ENCODE measurements around the gene FOXN3. TPM values are rescaled to one million over a fixed set of nuclear protein-coding genes. Genes with fewer than 3 reads are reported as not detected.

FOXN3 gene
- polyA plus RNA-seq, 1 of the 3 experiments (the other 2 are of a cell fraction), result 9.8 TPM

DNA sequence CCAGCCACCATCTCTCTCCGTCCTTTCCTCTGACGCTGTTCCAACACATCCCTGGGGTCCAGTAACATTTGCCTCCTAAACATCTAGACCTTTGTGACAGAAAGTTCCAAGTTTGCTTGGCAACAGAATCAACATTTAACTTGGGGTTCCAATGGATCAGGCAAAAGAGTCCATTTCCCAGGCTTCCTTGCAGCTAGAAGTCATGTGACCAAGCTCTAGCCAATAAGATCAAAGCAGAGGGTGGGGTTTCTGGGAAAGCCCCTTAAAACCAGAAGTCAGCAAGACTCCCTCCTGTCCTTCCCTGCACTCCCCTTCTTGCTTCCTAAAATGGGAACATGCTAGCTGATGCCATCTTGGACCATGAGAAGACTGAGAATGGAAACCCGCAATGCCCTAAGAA is 14.7 kb downstream of the FOXN3 start:
- no peak for TF ChIP-seq MXI1 (IDR thresholded peaks at IDR 0.05; ENCODE audit: low read depth, low read length)
- TF ChIP-seq FOXM1 (IDR thresholded peaks at IDR 0.05; ENCODE audit: low read depth), result no peak
- TF ChIP-seq, protein P1, sequence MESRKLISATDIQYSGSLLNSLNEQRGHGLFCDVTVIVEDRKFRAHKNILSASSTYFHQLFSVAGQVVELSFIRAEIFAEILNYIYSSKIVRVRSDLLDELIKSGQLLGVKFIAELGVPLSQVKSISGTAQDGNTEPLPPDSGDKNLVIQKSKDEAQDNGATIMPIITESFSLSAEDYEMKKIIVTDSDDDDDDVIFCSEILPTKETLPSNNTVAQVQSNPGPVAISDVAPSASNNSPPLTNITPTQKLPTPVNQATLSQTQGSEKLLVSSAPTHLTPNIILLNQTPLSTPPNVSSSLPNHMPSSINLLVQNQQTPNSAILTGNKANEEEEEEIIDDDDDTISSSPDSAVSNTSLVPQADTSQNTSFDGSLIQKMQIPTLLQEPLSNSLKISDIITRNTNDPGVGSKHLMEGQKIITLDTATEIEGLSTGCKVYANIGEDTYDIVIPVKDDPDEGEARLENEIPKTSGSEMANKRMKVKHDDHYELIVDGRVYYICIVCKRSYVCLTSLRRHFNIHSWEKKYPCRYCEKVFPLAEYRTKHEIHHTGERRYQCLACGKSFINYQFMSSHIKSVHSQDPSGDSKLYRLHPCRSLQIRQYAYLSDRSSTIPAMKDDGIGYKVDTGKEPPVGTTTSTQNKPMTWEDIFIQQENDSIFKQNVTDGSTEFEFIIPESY (IDR thresholded peaks at IDR 0.05; ENCODE audit: borderline replicate concordance, low read depth), result no peak
- no peak for TF ChIP-seq RFX5 (IDR thresholded peaks at IDR 0.05; ENCODE audit: low read length)
- Histone ChIP-seq H3K9me3 (no peaks in the 10 kb centered on the region), H3K9ac (no peak overlapping the region), H4K20me1 (ENCODE audit: insufficient read depth) (0 out of 2 replicates have a peak, but pooled peaks cover 11% of the 10 kb centered on the region), H2AFZ (ENCODE audit: low read depth) (no peak overlapping the region), H3F3A (replicated peaks; ENCODE audit: insufficient read depth) (no peaks in the 10 kb centered on the region), H3K27me3 (ENCODE audit: insufficient read depth) (no peaks in the 10 kb centered on the region), H3K9me2 (no peaks in the 10 kb centered on the region), H3K4me3 (ENCODE audit: low read depth in 2 of 2, low read length in 1 of 2) (no peak overlapping the region), H3K79me2 (ENCODE audit: insufficient read depth) (peaks cover 37% of the 10 kb centered on the region; the same call in 1 of the 2 replicates), H3K36me3 (replicated peaks in 1 of 2; ENCODE audit: control insufficient read depth in 1 of 2, insufficient read depth in 2 of 2, low read length in 1 of 2) (no peaks in the 10 kb centered on the region), H3K27ac (ENCODE audit: low read depth in 2 of 2, low read length in 1 of 2) (no peak overlapping the region), H3K4me2 (no peak overlapping the region), H3K4me1 (ENCODE audit: control insufficient read depth in 1 of 2, insufficient read depth in 2 of 2, low read depth in 1 of 2, low read length in 1 of 2) (peaks cover 5 to 19% of the 10 kb centered on the region in 2 experiments; a peak in 3 of 4 replicates)
- no peak for DNase-seq
- ChIA-PET POLR2A (no interaction called here), CTCF (interaction anchor here (0.9 kb wide), 1 partner anchor 225 kb away, joined by 3 read pairs; no protein-coding TSS in a partner anchor)
- 92% methylated on average over 3 of the region's 3 CpGs for WGBS (ENCODE audit: low lambda C conversion rate)

DNA sequence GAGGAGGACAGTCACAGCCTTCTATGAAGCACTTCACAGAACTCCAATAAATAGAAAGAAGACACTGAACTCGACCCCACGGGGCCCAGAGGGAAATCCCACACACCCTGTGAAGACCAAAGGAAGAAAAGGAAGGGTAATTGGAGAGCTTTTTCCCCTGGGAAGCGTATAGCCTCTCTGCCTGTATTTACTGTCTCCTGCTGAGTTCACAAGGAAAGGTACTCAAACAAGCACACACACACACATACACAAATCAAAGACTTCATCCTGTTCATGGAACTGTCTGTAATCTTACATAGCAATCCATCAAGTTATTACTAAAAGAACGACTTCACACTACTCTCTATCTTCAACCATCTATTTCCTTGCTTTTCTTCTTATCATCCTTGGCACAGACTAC is 15.3 kb downstream of the FOXN3 start:
- no peak overlapping the region for H3K4me2 ChIP-seq
- TF ChIP-seq ELF1 (IDR thresholded peaks at IDR 0.05) (no peak), MEF2A (IDR thresholded peaks at IDR 0.05; ENCODE audit: borderline replicate concordance, low read depth) (no peak)
- H3K4me3 ChIP-seq (ENCODE audit: low read depth in 2 of 2, low read length in 1 of 2), result no peak overlapping the region
- no peaks in the 10 kb centered on the region for H3K9me3 ChIP-seq
- H3K79me2 ChIP-seq (ENCODE audit: insufficient read depth), result peaks cover 31% of the 10 kb centered on the region; the same call in 1 of the 2 replicates
- no peaks in the 10 kb centered on the region for H3K9me2 ChIP-seq
- peaks cover 5 to 17% of the 10 kb centered on the region in 2 experiments; a peak in 3 of 4 replicates for H3K4me1 ChIP-seq (ENCODE audit: control insufficient read depth in 1 of 2, insufficient read depth in 2 of 2, low read depth in 1 of 2, low read length in 1 of 2)
- 66% methylated on average over 4 of the region's 4 CpGs for WGBS (ENCODE audit: low lambda C conversion rate)
- ChIA-PET POLR2A (no interaction called here), CTCF (interaction anchor here (0.9 kb wide), 1 partner anchor 224 kb away, joined by 3 read pairs; no protein-coding TSS in a partner anchor)
- no peaks in the 10 kb centered on the region for H3K27me3 ChIP-seq (ENCODE audit: insufficient read depth)
- H3K36me3 ChIP-seq (replicated peaks in 1 of 2; ENCODE audit: control insufficient read depth in 1 of 2, insufficient read depth in 2 of 2, low read length in 1 of 2), result no peaks in the 10 kb centered on the region
- H3K27ac ChIP-seq (ENCODE audit: low read depth in 2 of 2, low read length in 1 of 2), result no peak overlapping the region
- H3K9ac ChIP-seq, result no peak overlapping the region
- 0 out of 2 replicates have a peak, but pooled peaks cover 8% of the 10 kb centered on the region for H4K20me1 ChIP-seq (ENCODE audit: insufficient read depth)
- H3F3A ChIP-seq (replicated peaks; ENCODE audit: insufficient read depth), result no peaks in the 10 kb centered on the region
- no peak for DNase-seq
- H2AFZ ChIP-seq (ENCODE audit: low read depth), result no peak overlapping the region

DNA sequence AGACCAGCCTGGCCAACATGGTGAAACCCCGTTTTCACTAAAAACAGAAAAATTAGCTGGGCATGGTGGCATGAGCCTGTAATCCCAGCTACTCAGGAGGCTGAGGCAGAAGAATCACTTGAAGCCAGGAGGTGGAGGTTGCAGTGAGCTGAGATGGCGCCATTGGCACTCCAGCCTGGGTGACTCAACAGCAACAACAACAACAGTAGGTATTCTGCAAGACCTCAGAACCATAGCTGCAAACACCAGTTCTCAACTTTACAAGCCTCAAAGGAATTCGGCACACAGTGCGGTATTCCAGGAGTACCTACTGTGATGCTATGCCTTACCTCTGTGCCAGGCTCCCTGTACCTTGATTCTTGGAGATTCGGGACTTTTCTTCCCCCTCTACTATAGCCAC is 15.8 kb downstream of the FOXN3 start:
- TF ChIP-seq, protein P2, sequence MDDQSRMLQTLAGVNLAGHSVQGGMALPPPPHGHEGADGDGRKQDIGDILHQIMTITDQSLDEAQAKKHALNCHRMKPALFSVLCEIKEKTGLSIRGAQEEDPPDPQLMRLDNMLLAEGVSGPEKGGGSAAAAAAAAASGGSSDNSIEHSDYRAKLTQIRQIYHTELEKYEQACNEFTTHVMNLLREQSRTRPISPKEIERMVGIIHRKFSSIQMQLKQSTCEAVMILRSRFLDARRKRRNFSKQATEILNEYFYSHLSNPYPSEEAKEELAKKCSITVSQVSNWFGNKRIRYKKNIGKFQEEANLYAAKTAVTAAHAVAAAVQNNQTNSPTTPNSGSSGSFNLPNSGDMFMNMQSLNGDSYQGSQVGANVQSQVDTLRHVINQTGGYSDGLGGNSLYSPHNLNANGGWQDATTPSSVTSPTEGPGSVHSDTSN (IDR thresholded peaks at IDR 0.05), result no peak
- TF ChIP-seq, protein P3, sequence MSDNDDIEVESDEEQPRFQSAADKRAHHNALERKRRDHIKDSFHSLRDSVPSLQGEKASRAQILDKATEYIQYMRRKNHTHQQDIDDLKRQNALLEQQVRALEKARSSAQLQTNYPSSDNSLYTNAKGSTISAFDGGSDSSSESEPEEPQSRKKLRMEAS (IDR thresholded peaks at IDR 0.05; ENCODE audit: low read depth), result no peak
- TF ChIP-seq MXI1 (IDR thresholded peaks at IDR 0.05; ENCODE audit: low read depth, low read length) (no peak), TAF1 (IDR thresholded peaks at IDR 0.05; ENCODE audit: borderline replicate concordance, low read depth, low read length) (no peak)
- no peaks in the 10 kb centered on the region for H3K9me3 ChIP-seq
- H3K4me2 ChIP-seq, result no peak overlapping the region
- peaks cover 5 to 17% of the 10 kb centered on the region in 2 experiments; a peak in 3 of 4 replicates for H3K4me1 ChIP-seq (ENCODE audit: control insufficient read depth in 1 of 2, insufficient read depth in 2 of 2, low read depth in 1 of 2, low read length in 1 of 2)
- H3K9me2 ChIP-seq, result no peaks in the 10 kb centered on the region
- no peak overlapping the region for H3K9ac ChIP-seq
- H3K36me3 ChIP-seq (replicated peaks in 1 of 2; ENCODE audit: control insufficient read depth in 1 of 2, insufficient read depth in 2 of 2, low read length in 1 of 2), result no peaks in the 10 kb centered on the region
- H2AFZ ChIP-seq (ENCODE audit: low read depth), result no peak overlapping the region
- H3K79me2 ChIP-seq (ENCODE audit: insufficient read depth), result peaks cover 26% of the 10 kb centered on the region; the same call in 1 of the 2 replicates
- WGBS (ENCODE audit: low lambda C conversion rate), result 98% methylated on average over 4 of the region's 5 CpGs
- H3K4me3 ChIP-seq (ENCODE audit: low read depth in 2 of 2, low read length in 1 of 2), result no peak overlapping the region
- H3F3A ChIP-seq (replicated peaks; ENCODE audit: insufficient read depth), result no peaks in the 10 kb centered on the region
- no peak for DNase-seq
- no peaks in the 10 kb centered on the region for H3K27me3 ChIP-seq (ENCODE audit: insufficient read depth)
- H3K27ac ChIP-seq (ENCODE audit: low read depth in 2 of 2, low read length in 1 of 2), result no peak overlapping the region
- 0 out of 2 replicates have a peak, but pooled peaks cover 5% of the 10 kb centered on the region for H4K20me1 ChIP-seq (ENCODE audit: insufficient read depth)
- POLR2A ChIA-PET, result no interaction called here
- CTCF ChIA-PET, result no interaction called here

All from SK-N-SH (cell line).